HCT116 (cell line): ENCODE data around the gene PCNT. TPM values are rescaled to one million over a fixed set of nuclear protein-coding genes. Genes with fewer than 3 reads are reported as not detected.

ENCODE experiments used
- ATAC-seq: fragments of 200-7000 bp; cut with Tn5 transposase; 2 replicates; pipeline ENCODE4 v1.9.1; 2020; ENCODE audit warnings: mild to moderate bottlenecking, moderate library complexity
- BruUV-seq: library from RNA; stranded (reverse); fragments of 400-500 nt; replicated peaks from 2 replicates; lab custom pipeline; 2021; lab: Mats Ljungman, UMichigan
- CTCF ChIA-PET: fragments of 300-600 bp; sonication (Branson Sonifier 250); formaldehyde crosslinking; loops from one replicate; lab custom pipeline; 2021; ENCODE audit warnings: antibody characterized with exemption; lab: Charles Lee
- POLR2A ChIA-PET: fragments of 300-600, 350-600 bp; sonication (Branson Sonifier 250); formaldehyde crosslinking; loops from one replicate; lab custom pipeline; 2021; ENCODE audit warnings: antibody characterized with exemption; lab: Charles Lee
- RAD21 ChIA-PET, 2 experiments: fragments of 300-600 bp; sonication (Branson Sonifier 250); formaldehyde crosslinking; loops; one replicate each; lab custom pipeline; 2023; ENCODE audit warnings: low total read pairs in 2 of 2; ENCODE audit not compliant: uncharacterized antibody in 2 of 2, unreplicated experiment in 2 of 2, low non-redundant PET in 1 of 2; lab: Charles Lee
- DNase-seq: peaks from one replicate; pipeline ENCODE4 v3.0.0-alpha.2; 2010; ENCODE audit warnings: low read depth, low spot score
- H2AFZ ChIP-seq: fragments of 200-600 bp; shearing (Covaris generic), sonication (generic); 2 replicates; pipeline ENCODE4 v1.6.1; 2017; ENCODE audit warnings: low read depth, mixed run types, mixed read lengths, antibody characterized with exemption, low read length; ENCODE audit not compliant: poor library complexity, severe bottlenecking
- H3K27ac ChIP-seq: 2 replicates; pipeline ENCODE4 v1.5.1; 2012; ENCODE audit warnings: low read depth, low read length
- H3K27me3 ChIP-seq: fragments of 200-600 bp; sonication (generic); 2 replicates; pipeline ENCODE4 v1.6.1; 2016; ENCODE audit warnings: mixed run types, low read length, mixed read lengths; ENCODE audit not compliant: insufficient read depth
- H3K36me3 ChIP-seq, 2 experiments: fragments of 200-500 bp in 1 of 2; fragments of 200-600 bp in 1 of 2; sonication (Bioruptor generic) in 1 of 2; sonication (generic) in 1 of 2; 2 replicates each; pipeline versions ENCODE4 v1.5.1 to v1.6.1; 2014 to 2016; ENCODE audit warnings: low read length in 2 of 2, inconsistent platforms in 1 of 2, mixed read lengths in 1 of 2, mixed run types in 1 of 2; ENCODE audit not compliant: insufficient read depth in 2 of 2, control insufficient read depth in 1 of 2
- H3K4me1 ChIP-seq, 2 experiments: fragments of 200-600 bp in 1 of 2; sonication (generic) in 1 of 2; 2 replicates each; pipeline versions ENCODE4 v1.5.1 to v1.6.1; 2012 to 2017; ENCODE audit warnings: low read length in 2 of 2, inconsistent platforms in 1 of 2, mild to moderate bottlenecking in 1 of 2, mixed read lengths in 1 of 2, mixed run types in 1 of 2, moderate library complexity in 1 of 2; ENCODE audit not compliant: insufficient read depth in 2 of 2, control insufficient read depth in 1 of 2
- H3K4me2 ChIP-seq: fragments of 200-600 bp; sonication (generic); 2 replicates; pipeline ENCODE4 v1.6.1; 2017; ENCODE audit warnings: mixed run types, low read length, mixed read lengths
- H3K4me3 ChIP-seq, 2 experiments: fragments of 200-600 bp in 1 of 2; sonication (generic) in 1 of 2; replicated peaks in 1 of 2; 2 replicates each; pipeline ENCODE4 v1.5.1; 2011 to 2016; ENCODE audit warnings: low read length in 2 of 2, control low read depth in 1 of 2, low read depth in 1 of 2, mild to moderate bottlenecking in 1 of 2, mixed read lengths in 1 of 2, mixed run types in 1 of 2
- H3K79me2 ChIP-seq: fragments of 200-600 bp; sonication (generic); 2 replicates; pipeline ENCODE4 v1.6.1; 2017; ENCODE audit warnings: mild to moderate bottlenecking, mixed run types, low read length, moderate library complexity, mixed read lengths; ENCODE audit not compliant: insufficient read depth
- H3K9ac ChIP-seq: fragments of 200-600 bp; sonication (generic); 2 replicates; pipeline ENCODE4 v1.6.1; 2016; ENCODE audit warnings: low read length, mixed read lengths
- H3K9me2 ChIP-seq: fragments of 200-600 bp; sonication (generic), shearing (Covaris generic); 2 replicates; pipeline ENCODE4 v1.6.1; 2017; ENCODE audit warnings: mixed run types, mild to moderate bottlenecking, moderate library complexity; ENCODE audit not compliant: insufficient read depth
- H3K9me3 ChIP-seq, 2 experiments: fragments of 200-500 bp in 1 of 2; fragments of 200-600 bp in 1 of 2; sonication (Bioruptor generic) in 1 of 2; sonication (generic) in 1 of 2; 2 replicates each; pipeline ENCODE4 v1.6.1; 2014 to 2017; ENCODE audit warnings: low read length in 2 of 2, mixed read lengths in 2 of 2, inconsistent platforms in 1 of 2, low read depth in 1 of 2, mild to moderate bottlenecking in 1 of 2, mixed run types in 1 of 2, moderate library complexity in 1 of 2; ENCODE audit not compliant: control insufficient read depth in 1 of 2, insufficient read depth in 1 of 2
- H4K20me1 ChIP-seq: fragments of 200-600 bp; sonication (generic), shearing (Covaris generic); 2 replicates; pipeline ENCODE4 v1.6.1; 2017; ENCODE audit warnings: mixed run types, mild to moderate bottlenecking, moderate library complexity; ENCODE audit not compliant: insufficient read depth
- ATF3 ChIP-seq: IDR thresholded peaks from 2 replicates; pipeline ENCODE4 v1.6.1; 2012
- CTCF ChIP-seq, 3 experiments: fragments of 200-600 bp in 1 of 3; sonication (generic) in 1 of 3; IDR thresholded peaks in 2 of 3; conservative IDR thresholded peaks in 1 of 3; 2 replicates each; pipeline ENCODE4 v1.5.1; 2012 to 2017; ENCODE audit warnings: low read depth in 2 of 3, low read length in 2 of 3, antibody characterized with exemption in 1 of 3, borderline replicate concordance in 1 of 3, control low read depth in 1 of 3, mild to moderate bottlenecking in 1 of 3, mixed read lengths in 1 of 3, mixed run types in 1 of 3, moderate library complexity in 1 of 3; ENCODE audit not compliant: insufficient read depth in 1 of 3
- EZH2phosphoT487 ChIP-seq: fragments of 200-600 bp; IDR thresholded peaks from 2 replicates; pipeline ENCODE4 v1.6.1; 2018; ENCODE audit warnings: antibody characterized with exemption, borderline replicate concordance
- FOSL1 ChIP-seq: IDR thresholded peaks from 2 replicates; pipeline ENCODE4 v1.6.1; 2012; ENCODE audit warnings: low read depth
- POLR2A ChIP-seq: IDR thresholded peaks from 2 replicates; pipeline ENCODE4 v1.7.0; 2011; ENCODE audit warnings: borderline replicate concordance; ENCODE audit not compliant: insufficient read depth, insufficient read length; ENCODE audit errors: extremely low read depth
- SIN3A ChIP-seq: IDR thresholded peaks from 2 replicates; pipeline ENCODE4 v1.6.1; 2012; ENCODE audit warnings: low read depth
- SRF ChIP-seq: IDR thresholded peaks from 2 replicates; pipeline ENCODE4 v1.6.1; 2012; ENCODE audit warnings: low read depth
- TCF7L2 ChIP-seq: IDR thresholded peaks from 2 replicates; pipeline ENCODE4 v1.7.0; 2011; ENCODE audit warnings: borderline replicate concordance, inconsistent platforms; ENCODE audit not compliant: insufficient read depth, insufficient read length; ENCODE audit errors: extremely low read depth
- ZBTB33 ChIP-seq: IDR thresholded peaks from 2 replicates; pipeline ENCODE4 v1.6.1; 2011; ENCODE audit warnings: mild to moderate bottlenecking, low read length, moderate library complexity; ENCODE audit not compliant: insufficient replicate concordance; ENCODE audit errors: extremely low read depth
- ZFX ChIP-seq: fragments of 450-650 bp; IDR thresholded peaks from 2 replicates; pipeline ENCODE4 v1.6.1; 2017
- intact Hi-C: fragments of 100-400 bp; cut with micrococcal nuclease; formaldehyde crosslinking; loops from 2 replicates; pipeline ENCODE4 v1.10.0; 2022
- total RNA-seq: library from RNA; stranded (reverse); gene quantifications from one replicate; pipeline ENCODE4 v1.2.1, GENCODE V29; 2021; ENCODE audit not compliant: unreplicated experiment

Gene PCNT
- total RNA-seq, 1 experiment from 2014 or later: 43.6 TPM

- Histone ChIP-seq H3K9me2 (no peaks in the 10 kb centered on the region), H3K9me3 (no peaks in the 10 kb centered on the region), H3K4me1 (no peaks in the 10 kb centered on the region), H2AFZ (no peak overlapping the region), H3K27me3 (no peaks in the 10 kb centered on the region), H4K20me1 (no peaks in the 10 kb centered on the region), H3K79me2 (no peaks in the 10 kb centered on the region), H3K4me3 (no peak overlapping the region), H3K9ac (no peak overlapping the region), H3K36me3 (peaks cover 2 to 6% of the 10 kb centered on the region in 2 experiments; a peak in 2 of 4 replicates), H3K4me2 (no peak overlapping the region), H3K27ac (no peak overlapping the region)
- ATAC-seq (no peak), DNase-seq (no peak)
- ChIA-PET CTCF (no interaction called here), RAD21 (no interaction called here), POLR2A (no interaction called here)
- intact Hi-C loops: no loop called here
- no TSS peak for BruUV-seq
- no peak for TF ChIP-seq ATF3
- no peak for TF ChIP-seq FOSL1
- no peak for TF ChIP-seq CTCF (IDR thresholded peaks at IDR 0.05 in 2 of 3, conservative IDR thresholded peaks at IDR 0.05 in 1 of 3; ENCODE audit: borderline replicate concordance in 1 of 3, insufficient read depth in 1 of 3, low read depth in 2 of 3, low read length in 2 of 3)
- TF ChIP-seq ZBTB33: no peak
- no peak for TF ChIP-seq SRF
- no peak for TF ChIP-seq ZFX
- no peak for TF ChIP-seq POLR2A
- TF ChIP-seq SIN3A: no peak
- no peak for TF ChIP-seq TCF7L2
- no peak for TF ChIP-seq EZH2phosphoT487
Observed at GRCh38 chr21:46427516-46427915, 103.6 kb downstream of the PCNT start.
